Activated B cell treated with CpG ODN at 0.5 μM for 24 hours (primary cell): ENCODE measurements around the gene AQP12A. TPM values are rescaled to one million over a fixed set of nuclear protein-coding genes. Genes with fewer than 3 reads are reported as not detected.
"Not testable (repeated sequence)": the region's sequence is repeated elsewhere in the genome, so short reads cannot be mapped to it uniquely, and the experiment has no call there.

ENCODE experiments used
- ATAC-seq: fragments of 200-7000 bp; cut with Tn5 transposase; one replicate; pipeline ENCODE4 v1.10.0; 2021; ENCODE audit warnings: low read depth, mild to moderate bottlenecking, moderate library complexity
- CTCF ChIA-PET: fragments of 350-600 bp; sonication (Branson Sonifier 250); formaldehyde crosslinking; loops from one replicate; lab custom pipeline; 2021; ENCODE audit warnings: antibody characterized with exemption; lab: Charles Lee
- POLR2A ChIA-PET: fragments of 350-600 bp; sonication (Branson Sonifier 250); formaldehyde crosslinking; loops from one replicate; lab custom pipeline; 2021; ENCODE audit warnings: antibody characterized with exemption; lab: Charles Lee
- DNase-seq: peaks from one replicate; pipeline ENCODE4 v3.0.0; 2022
- H3K27ac Mint-ChIP-seq: one replicate; pipeline ENCODE4 v1.8.0; 2020; ENCODE audit warnings: mixed read lengths
- H3K27me3 Mint-ChIP-seq: one replicate; pipeline ENCODE4 v1.8.0; 2021; ENCODE audit warnings: mixed read lengths
- H3K36me3 Mint-ChIP-seq: one replicate; pipeline ENCODE4 v1.8.0; 2021; ENCODE audit warnings: low read depth, mixed read lengths
- H3K4me1 Mint-ChIP-seq: one replicate; pipeline ENCODE4 v1.8.0; 2021; ENCODE audit warnings: mixed read lengths
- H3K4me3 Mint-ChIP-seq: one replicate; pipeline ENCODE4 v1.8.0; 2020; ENCODE audit warnings: mild to moderate bottlenecking, mixed read lengths
- H3K9me3 Mint-ChIP-seq: one replicate; pipeline ENCODE4 v1.8.0; 2020; ENCODE audit warnings: mixed read lengths
- intact Hi-C: fragments of 100-400 bp; cut with micrococcal nuclease; formaldehyde crosslinking; loops from one replicate; pipeline ENCODE4 v1.15.1; 2024
- total RNA-seq: library from RNA; stranded (reverse); gene quantifications from 2 replicates; pipeline ENCODE4 v1.2.3, GENCODE V29; 2022
- TF ChIP-seq, protein P1 (sequence below): fragments of 200-600 bp; IDR thresholded peaks from one replicate; pipeline ENCODE4 v1.8.0; 2022; ENCODE audit warnings: antibody characterized with exemption, mild to moderate bottlenecking

The AQP12A gene
- total RNA-seq, 1 donor from 2014 or later = not detected

DNA sequence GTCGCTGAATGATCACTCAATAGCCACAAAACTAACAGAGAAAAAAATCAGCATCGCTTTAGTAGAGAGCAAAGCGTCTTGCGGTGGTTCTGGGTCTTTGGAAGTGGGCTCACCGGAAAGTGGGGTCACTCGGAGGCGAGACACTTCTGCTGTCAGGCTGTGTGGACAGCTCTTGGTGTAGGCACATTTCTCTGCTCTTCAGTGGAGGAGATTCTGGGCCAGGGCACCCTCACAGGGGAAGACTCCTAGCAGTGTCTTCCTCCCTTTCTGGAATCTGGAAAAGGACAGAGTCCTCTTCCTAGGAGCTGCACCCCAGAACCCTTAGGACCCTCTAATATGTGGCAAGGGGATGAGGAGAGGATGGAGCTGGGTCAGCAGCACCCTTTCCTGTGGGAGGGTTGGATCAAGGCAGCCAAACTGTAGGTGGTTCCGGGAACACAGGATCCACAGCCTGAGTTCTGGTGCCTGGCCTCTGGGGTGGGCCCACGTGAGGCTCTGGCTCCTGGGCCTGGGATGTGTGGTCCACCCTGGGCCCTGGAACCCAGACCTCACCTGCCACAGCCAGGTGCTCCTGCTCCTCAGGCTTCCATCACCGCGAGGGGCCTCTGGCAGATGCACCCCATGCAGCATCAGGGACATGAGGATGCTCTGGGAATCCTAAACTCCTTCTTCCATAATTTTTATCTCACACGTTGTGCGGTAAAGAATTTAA lies 41.3 kb upstream of the AQP12A start:
- no peak for DNase-seq
- H3K27ac Mint-ChIP-seq = no peak overlapping the region
- intact Hi-C loops = no loop called here

DNA sequence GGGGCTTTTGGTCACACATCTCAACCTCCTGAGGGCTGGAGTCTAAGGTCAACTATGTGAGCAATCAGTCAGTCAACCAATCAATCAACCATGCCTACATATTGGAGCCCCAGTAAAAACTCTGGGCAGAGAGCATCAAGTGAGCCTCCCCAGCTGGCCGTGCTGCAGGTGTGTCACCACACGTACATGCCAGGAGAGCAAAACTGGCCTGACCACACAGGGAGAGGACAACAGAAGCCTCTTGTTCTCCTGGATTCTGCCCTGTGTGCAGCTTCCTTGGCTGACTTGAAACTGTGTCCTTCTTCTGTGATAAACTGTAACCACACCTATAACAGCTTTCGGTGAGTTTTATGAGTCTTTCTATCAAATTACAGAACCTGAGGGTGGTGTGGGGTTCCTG lies 40.5 kb upstream of the AQP12A start:
- ATAC-seq (no peak), DNase-seq (no peak)
- H3K9me3 Mint-ChIP-seq = no peaks in the 10 kb centered on the region
- H3K4me1 Mint-ChIP-seq = no peaks in the 10 kb centered on the region
- POLR2A ChIA-PET = no interaction called here
- peaks cover 51% of the 10 kb centered on the region for H3K27me3 Mint-ChIP-seq
- H3K36me3 Mint-ChIP-seq = no peaks in the 10 kb centered on the region
- CTCF ChIA-PET = no interaction called here
- H3K27ac Mint-ChIP-seq = no peak overlapping the region
- intact Hi-C loops = no loop called here
- no peak overlapping the region for H3K4me3 Mint-ChIP-seq
- TF ChIP-seq, protein P1, sequence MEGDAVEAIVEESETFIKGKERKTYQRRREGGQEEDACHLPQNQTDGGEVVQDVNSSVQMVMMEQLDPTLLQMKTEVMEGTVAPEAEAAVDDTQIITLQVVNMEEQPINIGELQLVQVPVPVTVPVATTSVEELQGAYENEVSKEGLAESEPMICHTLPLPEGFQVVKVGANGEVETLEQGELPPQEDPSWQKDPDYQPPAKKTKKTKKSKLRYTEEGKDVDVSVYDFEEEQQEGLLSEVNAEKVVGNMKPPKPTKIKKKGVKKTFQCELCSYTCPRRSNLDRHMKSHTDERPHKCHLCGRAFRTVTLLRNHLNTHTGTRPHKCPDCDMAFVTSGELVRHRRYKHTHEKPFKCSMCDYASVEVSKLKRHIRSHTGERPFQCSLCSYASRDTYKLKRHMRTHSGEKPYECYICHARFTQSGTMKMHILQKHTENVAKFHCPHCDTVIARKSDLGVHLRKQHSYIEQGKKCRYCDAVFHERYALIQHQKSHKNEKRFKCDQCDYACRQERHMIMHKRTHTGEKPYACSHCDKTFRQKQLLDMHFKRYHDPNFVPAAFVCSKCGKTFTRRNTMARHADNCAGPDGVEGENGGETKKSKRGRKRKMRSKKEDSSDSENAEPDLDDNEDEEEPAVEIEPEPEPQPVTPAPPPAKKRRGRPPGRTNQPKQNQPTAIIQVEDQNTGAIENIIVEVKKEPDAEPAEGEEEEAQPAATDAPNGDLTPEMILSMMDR = no peak

More for the DNA sequence above, 41.3 kb upstream of the AQP12A start:
- peaks cover 48% of the 10 kb centered on the region for H3K27me3 Mint-ChIP-seq
- ChIA-PET CTCF (no interaction called here), POLR2A (no interaction called here)
- no peak for ATAC-seq
- no peaks in the 10 kb centered on the region for H3K9me3 Mint-ChIP-seq
- TF ChIP-seq, protein P1 = no peak
- no peaks in the 10 kb centered on the region for H3K4me1 Mint-ChIP-seq
- H3K36me3 Mint-ChIP-seq = no peaks in the 10 kb centered on the region
- H3K4me3 Mint-ChIP-seq = no peak overlapping the region

DNA sequence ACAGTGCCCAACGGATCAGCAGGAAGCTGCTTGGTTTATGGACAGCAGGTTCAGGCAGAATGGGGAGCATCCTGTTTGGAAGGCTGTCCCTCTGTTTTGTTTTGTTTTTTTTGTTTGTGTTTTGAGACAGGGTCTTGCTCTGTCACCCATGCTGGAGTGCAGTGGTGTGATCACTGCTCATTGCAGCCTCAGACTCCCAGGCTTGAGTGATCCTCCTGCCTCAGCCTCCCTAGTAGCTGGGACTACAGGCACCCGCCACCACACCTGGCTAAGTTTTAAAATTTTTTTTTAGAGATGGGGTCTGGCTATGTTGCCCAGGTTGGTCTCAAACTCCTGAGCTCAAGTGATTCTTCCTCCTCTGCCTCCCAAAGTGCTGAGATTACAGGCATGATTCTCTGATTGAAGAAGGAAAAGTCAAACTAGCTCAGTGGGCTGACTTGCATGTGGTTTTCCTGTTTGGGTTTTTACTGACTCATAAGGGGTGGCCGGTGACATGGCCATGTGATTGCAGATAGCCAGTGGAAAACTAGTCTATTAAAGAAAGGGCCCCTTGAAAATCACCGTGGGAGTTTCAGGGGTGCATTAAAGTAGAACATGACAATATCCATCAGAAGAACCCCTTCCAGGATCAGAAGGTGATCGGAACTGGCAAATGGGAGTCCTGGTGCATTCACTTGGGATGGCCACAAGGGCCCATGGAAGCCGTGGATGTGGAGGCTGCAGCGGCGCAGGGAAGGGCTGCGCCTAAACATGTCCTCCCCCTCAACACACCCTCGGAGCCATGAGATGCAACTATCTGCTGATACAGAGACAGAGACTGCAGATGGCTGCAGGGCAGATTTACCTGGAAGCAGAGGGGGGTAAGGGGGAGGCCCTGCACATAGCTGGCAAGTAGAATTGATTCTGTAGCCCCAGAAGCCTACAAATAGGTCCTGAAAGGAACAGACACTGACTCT lies 35.5 kb upstream of the AQP12A start:
- H3K27ac Mint-ChIP-seq = no peak overlapping the region
- DNase-seq = no peak
- H3K36me3 Mint-ChIP-seq = no peaks in the 10 kb centered on the region
- TF ChIP-seq, protein P1 = no peak
- no peak for ATAC-seq
- H3K9me3 Mint-ChIP-seq = no peaks in the 10 kb centered on the region
- POLR2A ChIA-PET = no interaction called here
- intact Hi-C loops = no loop called here
- H3K27me3 Mint-ChIP-seq = peaks cover 32% of the 10 kb centered on the region
- no peak overlapping the region for H3K4me3 Mint-ChIP-seq
- CTCF ChIA-PET = no interaction called here
- H3K4me1 Mint-ChIP-seq = no peaks in the 10 kb centered on the region

DNA sequence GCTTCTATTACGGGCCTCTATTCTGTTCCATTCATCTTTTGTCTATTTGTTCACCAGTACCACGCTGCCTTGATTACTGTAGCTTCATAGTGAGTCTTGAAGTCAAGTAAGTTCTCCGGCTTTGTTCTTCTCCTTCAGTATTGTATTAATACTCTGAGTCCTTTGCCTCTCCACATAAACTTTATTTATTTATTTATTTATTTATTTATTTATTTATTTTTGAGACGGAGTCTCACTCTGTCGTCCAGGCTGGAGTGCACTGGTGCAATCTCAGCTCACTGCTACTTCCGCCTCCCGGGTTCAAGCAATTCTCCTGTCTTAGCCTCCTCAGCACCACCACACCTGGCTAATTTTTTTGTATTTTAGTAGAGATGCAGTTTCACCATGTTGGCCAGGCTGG lies 31.8 kb upstream of the AQP12A start:
- H3K9me3 Mint-ChIP-seq, DNase-seq, ATAC-seq, POLR2A ChIA-PET, H3K27ac Mint-ChIP-seq, CTCF ChIA-PET, intact Hi-C loops, H3K36me3 Mint-ChIP-seq, H3K4me1 Mint-ChIP-seq, H3K4me3 Mint-ChIP-seq: not testable (repeated sequence)
- peaks cover 30% of the 10 kb centered on the region for H3K27me3 Mint-ChIP-seq

DNA sequence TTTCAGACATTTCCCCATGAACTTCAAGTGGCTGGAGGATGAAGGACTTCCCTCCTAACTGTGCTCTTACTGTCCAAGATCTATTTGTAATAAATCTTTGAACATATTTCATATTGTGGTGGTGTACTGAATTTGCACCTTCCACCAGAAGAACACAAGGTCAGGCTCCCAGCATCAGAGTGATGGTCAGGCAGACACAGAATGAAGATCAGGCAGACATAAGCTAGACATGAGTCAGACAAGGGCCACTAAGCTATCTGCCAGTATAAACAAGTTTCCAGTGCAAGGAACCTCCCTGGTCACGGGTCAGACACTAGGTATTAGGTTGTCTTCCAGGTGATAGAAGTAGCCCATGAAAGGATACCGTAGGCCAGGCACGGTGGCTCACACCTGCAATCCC lies 29.0 kb upstream of the AQP12A start:
- ChIA-PET POLR2A (no interaction called here), CTCF (no interaction called here)
- no peak overlapping the region for H3K4me3 Mint-ChIP-seq
- H3K9me3 Mint-ChIP-seq = peaks cover 8% of the 10 kb centered on the region
- ATAC-seq (no peak), DNase-seq (no peak)
- TF ChIP-seq, protein P1 = no peak
- H3K36me3 Mint-ChIP-seq = no peaks in the 10 kb centered on the region
- intact Hi-C loops = no loop called here
- no peak overlapping the region for H3K27ac Mint-ChIP-seq
- H3K27me3 Mint-ChIP-seq = peaks cover 34% of the 10 kb centered on the region
- H3K4me1 Mint-ChIP-seq = no peaks in the 10 kb centered on the region
